Skeletal muscle tissue (tissue), 4 donors: ENCODE measurements around the gene SLC41A3. TPM values are rescaled to one million over a fixed set of nuclear protein-coding genes. Genes with fewer than 3 reads are reported as not detected.
A peak's percentile ranks its signal among the peaks of the same experiment; 100 is the strongest.

Experiments used
- H3K27ac ChIP-seq: one replicate; pipeline ENCODE4 v1.7.0; 2013; ENCODE audit warnings: mild to moderate bottlenecking, low read depth, low read length, inconsistent platforms
- H3K27me3 ChIP-seq, 3 donors: one replicate each; pipeline ENCODE4 v1.7.0; 2013; ENCODE audit warnings: low read length in 3 of 3; ENCODE audit not compliant: control insufficient read depth in 3 of 3, insufficient read depth in 3 of 3
- H3K36me3 ChIP-seq, 3 donors: one replicate each; pipeline ENCODE4 v1.7.0; 2013; ENCODE audit warnings: low read length in 3 of 3; ENCODE audit not compliant: control insufficient read depth in 3 of 3, insufficient read depth in 3 of 3
- H3K4me1 ChIP-seq, 3 donors: one replicate each; pipeline ENCODE4 v1.7.0; 2013; ENCODE audit warnings: low read length in 3 of 3, mild to moderate bottlenecking in 3 of 3; ENCODE audit not compliant: control insufficient read depth in 3 of 3, insufficient read depth in 3 of 3
- H3K4me3 ChIP-seq, 3 donors: one replicate each; pipeline ENCODE4 v1.7.0; 2013; ENCODE audit warnings: low read length in 3 of 3
- H3K9ac ChIP-seq, 3 donors: one replicate each; pipeline ENCODE4 v1.7.0; 2013; ENCODE audit warnings: low read length in 3 of 3, mild to moderate bottlenecking in 3 of 3, moderate library complexity in 2 of 3, low read depth in 1 of 3
- H3K9me3 ChIP-seq, 3 donors: one replicate each; pipeline ENCODE4 v1.7.0; 2013; ENCODE audit warnings: low read length in 3 of 3; ENCODE audit not compliant: control insufficient read depth in 3 of 3
- total RNA-seq: library from RNA; depleted of rRNA; stranded (reverse); fragments of >200 nt; gene quantifications from one replicate; pipeline ENCODE4 v1.2.3, GENCODE V29; 2014
- donor health status: Osteomylitis.

The SLC41A3 gene
- total RNA-seq, 1 donor from 2014 or later, result 31.3 TPM

GRCh38 chr3:126119976-126120375 lies 36.1 kb upstream of the SLC41A3 start:
- Histone ChIP-seq H3K36me3 (peaks cover 0 to 14% (median 6%) of the 10 kb centered on the region in 3 donors), H3K4me1 (peaks cover 10 to 24% (median 18%) of the 10 kb centered on the region in 3 donors), H3K27ac (peak overlapping the region; percentile 76), H3K9ac (no peak overlapping the region), H3K9me3 (no peaks in the 10 kb centered on the region), H3K4me3 (no peak overlapping the region), H3K27me3 (no peaks in the 10 kb centered on the region)

GRCh38 chr3:126119008-126119675 lies 35.2 kb upstream of the SLC41A3 start:
- Histone ChIP-seq H3K27ac (peak overlapping the region; percentile 76), H3K27me3 (no peaks in the 10 kb centered on the region), H3K9ac (peak overlapping the region in 1 of 3 donors; percentile 17), H3K4me1 (peaks cover 10 to 24% (median 18%) of the 10 kb centered on the region in 3 donors), H3K9me3 (no peaks in the 10 kb centered on the region), H3K36me3 (peaks cover 0 to 12% (median 5%) of the 10 kb centered on the region in 3 donors), H3K4me3 (no peak overlapping the region)

- H3K4me1 ChIP-seq, result peaks cover 10 to 24% (median 18%) of the 10 kb centered on the region in 3 donors
- H3K9me3 ChIP-seq, result no peaks in the 10 kb centered on the region
- H3K27ac ChIP-seq, result peak overlapping the region; percentile 76
- H3K9ac ChIP-seq, result peak overlapping the region in 1 of 3 donors; percentile 17
- H3K27me3 ChIP-seq, result no peaks in the 10 kb centered on the region
- H3K36me3 ChIP-seq, result peaks cover 0 to 12% (median 5%) of the 10 kb centered on the region in 3 donors
- H3K4me3 ChIP-seq, result no peak overlapping the region
These were observed 34.7 kb upstream of the SLC41A3 start for GRCh38 chr3:126118591-126118990.

- H3K36me3 ChIP-seq, result peaks cover 0 to 12% (median 5%) of the 10 kb centered on the region in 3 donors
- no peaks in the 10 kb centered on the region for H3K9me3 ChIP-seq
- no peaks in the 10 kb centered on the region for H3K27me3 ChIP-seq
- no peak overlapping the region for H3K9ac ChIP-seq
- H3K4me1 ChIP-seq, result peaks cover 10 to 24% (median 18%) of the 10 kb centered on the region in 3 donors
- H3K27ac ChIP-seq, result no peak overlapping the region
- H3K4me3 ChIP-seq, result no peak overlapping the region
These were observed 33.9 kb upstream of the SLC41A3 start for GRCh38 chr3:126117786-126118185.

- Histone ChIP-seq H3K4me1 (peaks cover 10 to 25% (median 18%) of the 10 kb centered on the region in 3 donors), H3K27me3 (no peaks in the 10 kb centered on the region)
These were observed 33.3 kb upstream of the SLC41A3 start for GRCh38 chr3:126117212-126117611.

GRCh38 chr3:126116526-126116925 lies 32.6 kb upstream of the SLC41A3 start:
- Histone ChIP-seq H3K4me3 (no peak overlapping the region), H3K4me1 (peaks cover 10 to 32% (median 18%) of the 10 kb centered on the region in 3 donors), H3K9ac (no peak overlapping the region), H3K36me3 (peaks cover 0 to 7% (median 5%) of the 10 kb centered on the region in 3 donors), H3K9me3 (no peaks in the 10 kb centered on the region), H3K27me3 (no peaks in the 10 kb centered on the region), H3K27ac (no peak overlapping the region)

More at GRCh38 chr3:126117212-126117611, 33.3 kb upstream of the SLC41A3 start:
- Histone ChIP-seq H3K9ac (no peak overlapping the region), H3K9me3 (no peaks in the 10 kb centered on the region), H3K27ac (no peak overlapping the region), H3K36me3 (peaks cover 0 to 12% (median 5%) of the 10 kb centered on the region in 3 donors), H3K4me3 (no peak overlapping the region)

- H3K36me3 ChIP-seq, result peaks cover 4 to 10% (median 7%) of the 10 kb centered on the region in 3 donors
- H3K27me3 ChIP-seq, result no peaks in the 10 kb centered on the region
- no peaks in the 10 kb centered on the region for H3K9me3 ChIP-seq
- peak overlapping the region in 1 of 3 donors; percentile 16 for H3K9ac ChIP-seq
- H3K27ac ChIP-seq, result no peak overlapping the region
- no peak overlapping the region for H3K4me3 ChIP-seq
- H3K4me1 ChIP-seq, result peaks cover 10 to 30% (median 21%) of the 10 kb centered on the region in 3 donors
These were observed 30.8 kb upstream of the SLC41A3 start for GRCh38 chr3:126114443-126115386.

- Histone ChIP-seq H3K9me3 (no peaks in the 10 kb centered on the region), H3K4me1 (peaks cover 8 to 22% (median 12%) of the 10 kb centered on the region in 3 donors), H3K9ac (no peak overlapping the region), H3K27me3 (no peaks in the 10 kb centered on the region), H3K4me3 (no peak overlapping the region), H3K36me3 (peaks cover 8 to 18% (median 9%) of the 10 kb centered on the region in 3 donors), H3K27ac (no peak overlapping the region)
These were observed 30.0 kb upstream of the SLC41A3 start for GRCh38 chr3:126113733-126114442.

GRCh38 chr3:126113238-126113555 lies 29.3 kb upstream of the SLC41A3 start:
- no peak overlapping the region for H3K9ac ChIP-seq
- peaks cover 13 to 25% (median 16%) of the 10 kb centered on the region in 3 donors for H3K36me3 ChIP-seq
- no peak overlapping the region for H3K27ac ChIP-seq
- H3K4me3 ChIP-seq, result no peak overlapping the region
- H3K4me1 ChIP-seq, result peaks cover 2 to 15% (median 6%) of the 10 kb centered on the region in 3 donors
- H3K27me3 ChIP-seq, result no peaks in the 10 kb centered on the region
- H3K9me3 ChIP-seq, result no peaks in the 10 kb centered on the region
